GM18867 (cell line): ENCODE measurements around the gene NF2.

Experiments
- ATAC-seq: cut with Tn5 transposase; IDR thresholded peaks from one replicate; pipeline ENCODE4 v1.9.1; 2021; ENCODE audit warnings: mild to moderate bottlenecking, moderate library complexity; ENCODE audit not compliant: unreplicated experiment

Gene NF2

GRCh38 chr22:29661336-29661735 lies 57.9 kb downstream of the NF2 start:
- no peak for ATAC-seq

GRCh38 chr22:29663180-29663821 lies 59.9 kb downstream of the NF2 start:
- no peak for ATAC-seq

DNA sequence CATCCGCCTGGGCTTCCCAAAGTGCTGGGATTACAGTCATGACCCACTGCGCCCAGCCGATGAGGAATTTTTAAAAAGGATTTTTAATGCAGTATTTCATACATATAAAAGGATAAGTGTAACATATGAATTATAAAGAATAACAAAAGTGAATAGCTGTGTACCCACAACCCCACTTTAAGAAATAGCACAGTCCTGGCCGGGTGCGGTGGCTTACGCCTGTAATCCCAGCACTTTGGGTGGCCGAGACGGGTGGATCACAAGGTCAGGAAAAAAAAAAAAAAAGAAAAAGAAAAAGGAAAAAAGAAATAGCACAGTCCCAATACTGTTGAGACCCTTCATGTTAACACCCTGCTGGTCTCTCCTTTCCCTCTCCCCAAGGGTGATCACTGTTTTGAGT lies 62.1 kb downstream of the NF2 start:
- no peak for ATAC-seq

DNA sequence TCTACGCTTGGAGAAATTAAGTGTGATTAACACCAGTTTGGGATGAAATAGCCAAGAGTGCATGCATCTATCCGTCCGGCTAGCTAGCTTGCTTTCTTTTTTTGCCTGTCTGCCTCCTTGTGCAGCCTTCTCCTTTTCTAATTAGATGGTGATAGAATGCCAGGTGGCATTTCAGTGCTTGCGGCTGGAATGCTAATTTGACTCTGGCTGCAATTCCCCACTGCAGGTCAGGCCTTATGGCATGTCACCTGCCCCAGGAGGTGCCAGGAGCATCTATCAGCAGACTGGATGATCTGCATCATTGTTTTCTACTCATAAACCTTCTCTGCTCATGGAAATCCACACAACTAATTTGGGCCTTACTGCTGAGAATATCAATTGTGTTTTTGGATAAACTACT lies 65.2 kb downstream of the NF2 start:
- ATAC-seq: no peak

- ATAC-seq: no peak
Measured at GRCh38 chr22:29670626-29671025, 67.2 kb downstream of the NF2 start.

GRCh38 chr22:29673361-29674066 lies 70.1 kb downstream of the NF2 start:
- ATAC-seq: no peak

DNA sequence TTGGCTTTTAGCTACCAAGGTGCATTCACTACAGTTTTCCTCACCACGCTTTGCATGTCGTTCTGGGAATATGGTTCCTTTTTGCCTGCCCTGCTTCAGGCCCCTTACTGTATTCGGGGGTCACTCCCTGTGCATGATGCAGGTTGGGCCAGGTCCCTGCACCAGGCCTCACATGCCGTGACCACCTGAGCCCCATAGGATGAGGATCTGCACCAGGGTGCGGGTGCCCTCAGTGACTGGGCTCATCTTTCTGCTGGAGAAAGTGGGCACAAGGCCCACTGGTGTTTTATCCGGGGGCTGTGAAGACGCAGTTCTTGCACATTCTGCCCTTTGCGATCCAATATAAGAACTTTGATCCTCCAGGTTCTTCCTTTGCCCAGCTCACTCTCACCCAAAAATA lies 70.7 kb downstream of the NF2 start:
- no peak for ATAC-seq

GRCh38 chr22:29679316-29679715 lies 75.9 kb downstream of the NF2 start:
- no peak for ATAC-seq

DNA sequence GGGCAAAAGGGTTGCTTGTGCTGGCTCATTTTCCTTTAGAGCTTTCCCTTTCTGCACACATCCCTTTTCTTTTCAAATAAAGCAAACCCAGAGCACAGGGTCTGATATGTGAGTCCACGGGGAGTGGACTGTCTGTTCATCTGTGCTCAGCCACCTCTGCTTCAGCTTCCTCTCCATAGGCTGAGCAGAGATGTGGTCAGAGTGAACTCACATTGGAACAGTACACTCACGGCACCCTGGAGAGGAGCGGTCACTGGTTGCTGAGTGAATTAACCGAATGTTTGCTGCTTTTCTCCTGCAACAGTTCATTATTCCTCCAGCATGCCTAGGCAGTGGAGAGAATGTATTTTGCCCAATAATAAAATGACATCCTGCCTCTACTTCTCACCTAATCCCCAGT lies 80.1 kb downstream of the NF2 start:
- no peak for ATAC-seq

DNA sequence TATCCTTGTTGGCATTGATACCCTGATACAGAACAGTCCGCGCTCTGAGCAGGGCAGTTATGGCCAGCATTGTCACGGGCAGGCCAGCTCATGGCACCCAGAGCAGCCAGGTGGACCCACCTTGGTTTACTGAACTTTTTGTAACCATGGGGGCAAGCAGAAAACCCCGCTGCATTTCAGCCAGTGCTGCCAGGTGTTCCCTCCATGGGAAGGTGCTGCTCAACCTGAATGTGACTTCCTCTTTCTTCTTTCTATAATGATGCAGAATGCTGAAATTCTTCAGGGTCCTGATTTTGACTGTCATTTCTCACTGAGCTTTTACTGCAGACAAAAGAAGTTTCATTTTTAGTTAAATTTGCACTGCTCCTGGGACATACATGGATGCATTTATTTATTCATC lies 80.8 kb downstream of the NF2 start:
- no peak for ATAC-seq

DNA sequence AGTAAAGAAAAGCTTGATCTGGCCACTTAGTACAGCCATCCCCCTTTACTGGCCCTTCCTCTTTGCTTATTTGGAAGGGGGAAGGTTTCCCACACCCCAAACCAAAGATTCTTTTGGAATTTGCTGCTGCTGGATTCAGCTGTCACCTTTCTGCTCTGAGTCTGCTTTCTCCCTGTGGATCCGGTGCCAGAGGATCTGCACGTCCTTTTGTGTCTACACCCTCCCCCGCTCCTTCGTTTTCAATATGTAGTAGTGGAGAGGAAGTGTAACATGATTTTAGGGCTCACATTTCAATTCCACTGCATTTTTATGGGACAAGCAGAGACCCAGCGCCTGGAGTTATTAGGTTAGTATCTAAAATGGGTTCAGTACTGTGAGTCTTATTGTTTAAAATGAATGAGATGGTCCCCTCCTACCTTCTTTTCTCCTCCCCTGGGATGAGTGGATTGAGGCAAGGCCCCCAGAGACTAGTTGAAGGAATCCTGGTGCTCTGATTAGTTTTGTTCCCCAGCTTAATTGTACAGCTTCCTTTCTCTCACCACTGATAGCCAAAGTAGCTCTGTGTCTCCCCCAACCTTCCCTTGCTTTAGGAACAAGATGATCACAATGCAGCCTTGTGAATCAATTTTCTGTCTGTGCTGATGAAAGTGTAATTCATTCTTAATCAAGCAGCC lies 85.9 kb downstream of the NF2 start:
- ATAC-seq: no peak

DNA sequence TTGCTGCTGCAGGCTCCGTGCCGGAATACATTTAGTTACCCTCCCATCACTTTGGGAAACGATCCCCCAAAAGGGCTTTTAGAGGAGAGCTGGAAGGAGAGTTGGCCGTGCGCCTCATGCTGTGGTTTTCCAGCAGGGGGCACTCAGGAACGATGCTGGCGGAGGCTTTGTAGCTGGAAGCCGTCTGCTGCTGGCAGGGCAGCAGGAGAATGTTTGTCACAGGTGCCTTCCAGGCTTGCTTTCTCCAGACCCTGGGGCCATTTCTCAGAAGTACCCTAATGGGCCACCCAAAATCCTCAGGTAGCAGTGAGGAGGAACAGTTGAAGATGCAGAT lies 86.4 kb downstream of the NF2 start:
- no peak for ATAC-seq

DNA sequence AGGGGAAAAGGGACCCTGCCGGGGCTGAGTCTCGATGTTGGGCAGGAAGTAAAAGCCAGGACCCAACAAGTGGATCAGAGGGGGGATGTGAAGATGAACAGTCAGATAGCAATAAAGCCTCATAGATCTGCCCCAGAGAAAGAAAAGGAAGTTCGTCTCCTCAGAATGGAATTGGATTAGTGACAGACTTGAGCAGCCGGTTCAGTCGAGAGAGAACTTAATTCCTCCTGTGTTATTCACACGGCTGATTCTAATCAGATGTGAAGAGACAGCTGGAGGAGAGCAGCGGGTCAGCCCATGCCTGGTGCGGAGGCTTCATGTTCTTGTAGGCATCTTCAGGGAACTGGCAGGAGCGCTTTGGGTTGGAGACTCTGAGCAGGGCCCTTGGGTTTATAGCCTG lies 87.0 kb downstream of the NF2 start:
- ATAC-seq: no peak

DNA sequence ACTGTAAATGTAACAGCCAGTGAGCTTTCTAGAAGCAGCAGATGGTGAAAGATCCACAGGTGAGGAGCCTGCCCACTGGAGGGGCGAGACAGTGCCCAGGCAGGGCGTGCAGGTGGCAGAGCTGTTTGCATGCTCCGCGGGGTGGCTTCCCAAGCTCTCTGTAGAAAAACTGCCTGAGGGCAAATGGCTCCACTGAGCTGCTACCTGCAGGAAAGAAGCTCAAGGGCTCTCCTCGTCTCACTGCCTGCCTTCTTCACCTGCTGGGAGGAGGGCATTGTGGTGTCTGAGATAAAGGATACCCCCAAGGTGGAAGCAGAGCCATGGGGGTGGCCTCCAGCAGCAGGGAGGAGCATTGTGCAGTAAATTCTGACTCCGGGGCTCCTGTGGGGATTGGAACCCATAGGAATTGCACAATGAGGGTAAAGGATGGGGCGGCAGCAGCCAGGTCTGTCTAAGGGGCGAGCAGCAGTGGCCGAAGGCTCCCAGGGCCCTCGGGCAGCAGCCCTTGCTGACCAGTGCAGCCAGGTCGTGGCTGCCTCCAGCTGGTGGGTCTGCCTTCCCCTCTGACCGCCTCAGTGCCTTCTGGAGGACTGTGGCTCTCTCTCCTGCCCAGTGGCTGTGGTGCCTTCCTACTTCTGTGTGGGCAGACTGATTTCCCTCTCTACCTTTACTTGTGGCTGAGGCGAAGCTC lies 88.3 kb downstream of the NF2 start:
- no peak for ATAC-seq

DNA sequence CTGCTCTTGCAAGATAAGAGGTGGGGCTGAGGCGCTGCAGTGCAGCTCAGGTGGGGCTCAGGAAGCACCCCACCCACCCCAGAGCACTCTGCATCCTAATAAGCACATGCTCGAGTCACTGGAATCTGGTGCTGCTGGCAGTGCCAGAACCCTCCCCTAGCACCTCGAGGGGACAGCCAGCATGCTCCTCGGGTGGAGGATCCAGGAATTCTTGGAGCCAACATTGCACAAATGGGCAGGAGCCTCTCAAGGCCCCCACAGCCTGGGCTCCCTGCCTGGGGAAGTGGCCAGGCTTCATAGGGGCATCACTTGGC lies 88.9 kb downstream of the NF2 start:
- no peak for ATAC-seq

DNA sequence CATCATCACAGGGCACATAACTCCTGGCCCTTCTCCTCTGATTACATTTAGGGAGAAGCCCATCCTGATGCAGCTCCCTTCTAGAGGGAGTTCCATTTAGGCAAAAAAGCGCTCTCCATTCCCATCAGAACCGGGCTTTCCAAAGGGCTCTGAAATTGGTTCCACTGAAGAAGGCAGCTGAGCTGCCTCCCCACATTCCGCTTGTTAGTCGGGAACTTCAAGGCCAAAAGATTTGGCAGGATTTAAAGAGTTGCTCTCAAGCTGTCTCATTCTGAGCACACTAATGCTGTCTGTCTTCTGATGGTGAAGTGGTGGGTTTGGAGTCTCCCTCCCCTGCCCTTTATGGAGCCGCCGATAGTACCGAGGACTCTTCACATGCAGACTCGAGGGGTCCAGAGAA lies 89.7 kb downstream of the NF2 start:
- no peak for ATAC-seq

- no peak for ATAC-seq
Measured at GRCh38 chr22:29693671-29694070, 90.2 kb downstream of the NF2 start.

DNA sequence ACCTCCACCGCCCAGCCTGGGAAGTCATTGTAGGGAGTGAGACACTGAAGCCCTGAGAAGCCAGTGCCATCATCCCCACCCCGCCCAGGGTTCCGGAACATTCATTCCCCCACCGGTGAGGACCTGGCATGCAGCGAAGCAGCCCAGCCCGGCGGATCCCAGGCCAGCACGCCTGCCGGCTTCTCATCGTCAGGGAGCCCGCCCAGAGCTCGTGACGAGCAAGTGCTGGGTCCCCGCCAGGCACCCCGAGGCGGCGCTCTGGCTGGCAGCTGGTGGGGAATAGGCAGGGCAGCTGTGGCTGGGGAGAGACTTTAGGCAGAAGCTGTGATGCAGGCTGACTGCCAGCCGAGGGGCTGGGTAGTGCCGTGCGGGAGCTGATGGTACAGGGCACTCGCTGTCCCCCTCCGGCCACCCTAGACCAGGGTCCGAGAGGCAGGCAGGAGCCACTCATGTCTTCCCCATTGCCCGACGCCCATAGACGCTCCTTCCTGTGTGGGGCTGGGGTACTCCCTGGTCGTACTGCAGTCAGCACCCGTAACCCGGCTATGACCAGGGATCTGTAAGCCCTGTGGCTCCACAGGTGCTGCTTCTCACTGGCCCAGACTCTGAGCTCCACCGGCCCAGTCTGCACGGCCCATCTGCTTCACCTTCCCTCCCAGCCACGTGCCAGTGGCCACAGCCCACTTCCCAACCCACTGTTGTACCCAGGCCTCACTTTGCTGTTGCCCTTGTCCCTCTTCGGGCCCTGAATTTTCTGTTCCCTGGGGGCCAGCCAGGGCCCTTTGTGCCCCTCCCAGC lies 91.9 kb downstream of the NF2 start:
- no peak for ATAC-seq

- ATAC-seq: no peak
Measured at GRCh38 chr22:29697853-29698598, 94.6 kb downstream of the NF2 start.

- ATAC-seq: no peak
Measured at GRCh38 chr22:29700206-29700899, 96.9 kb downstream of the NF2 start.
